DMS79 treated with DMSO at 0.1 percent for 48 hours (cell line): ENCODE results near the gene CPNE7.

Experiments
- DNase-seq: peaks from one replicate; lab custom pipeline; 2025; lab: John Stamatoyannopoulos, UW

CPNE7 gene

DNA sequence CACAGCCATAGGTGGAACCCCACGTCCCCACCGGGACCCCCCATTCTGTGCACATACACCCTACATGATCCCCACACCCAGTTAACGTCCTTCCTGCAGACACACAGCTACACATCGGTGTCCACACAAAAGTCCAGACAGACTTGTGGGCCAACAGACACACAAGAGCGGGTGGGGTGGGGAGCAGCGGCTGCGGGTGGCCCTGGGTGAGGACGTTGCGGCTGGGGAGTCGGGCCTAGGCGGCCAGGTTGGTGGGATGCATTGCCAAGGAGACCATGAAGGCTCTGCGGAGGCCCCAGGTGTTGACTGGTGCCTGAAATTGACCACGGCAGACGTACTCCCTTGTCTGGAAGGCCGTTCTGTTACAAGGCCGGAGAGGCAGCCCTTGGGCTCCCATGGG, 29.2 kb downstream of the CPNE7 start:
- no peak for DNase-seq

DNA sequence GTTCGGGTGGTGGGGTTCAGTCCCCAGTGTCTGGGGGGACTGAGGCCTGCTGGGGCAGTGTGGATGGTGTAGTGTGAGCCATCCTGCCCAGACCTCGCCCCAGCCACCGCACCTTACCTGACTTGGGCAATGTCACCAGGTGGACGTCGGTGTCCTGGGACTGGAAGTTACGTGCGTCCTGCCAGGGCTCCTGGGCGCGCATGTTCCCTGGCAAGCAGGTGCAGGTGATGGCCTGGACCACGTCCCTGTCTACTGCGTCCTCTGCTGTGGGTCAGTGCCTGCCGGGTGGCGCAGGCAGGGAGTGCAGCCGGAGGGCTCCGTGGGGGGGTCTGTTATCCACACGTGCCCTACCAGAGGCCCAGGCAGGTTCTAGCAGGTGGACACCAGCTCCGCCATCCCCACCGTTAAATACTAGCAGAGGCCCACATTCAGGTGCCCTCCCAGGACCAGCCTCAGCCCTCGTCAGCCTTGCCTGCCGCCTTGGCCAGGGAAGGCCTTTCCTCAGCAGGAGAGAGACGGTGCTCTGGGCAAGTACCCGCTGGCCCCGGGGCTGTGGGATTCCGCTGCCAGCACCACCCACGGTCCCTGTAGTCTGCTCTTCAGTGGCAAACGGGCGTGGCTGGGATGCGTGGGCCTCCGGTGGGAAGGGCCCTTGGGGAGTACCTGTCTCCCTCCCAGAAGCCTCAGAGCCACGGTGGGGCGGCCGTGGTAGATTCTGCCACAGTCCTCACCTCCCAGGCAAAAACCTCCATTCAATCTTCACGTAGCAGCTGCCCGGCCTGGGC, 29.8 kb downstream of the CPNE7 start:
- no peak for DNase-seq

- DNase-seq = no peak
Measured at GRCh38 chr16:89606006-89606405, 30.4 kb downstream of the CPNE7 start.

GRCh38 chr16:89607453-89607852, 31.9 kb downstream of the CPNE7 start:
- DNase-seq = no peak

DNA sequence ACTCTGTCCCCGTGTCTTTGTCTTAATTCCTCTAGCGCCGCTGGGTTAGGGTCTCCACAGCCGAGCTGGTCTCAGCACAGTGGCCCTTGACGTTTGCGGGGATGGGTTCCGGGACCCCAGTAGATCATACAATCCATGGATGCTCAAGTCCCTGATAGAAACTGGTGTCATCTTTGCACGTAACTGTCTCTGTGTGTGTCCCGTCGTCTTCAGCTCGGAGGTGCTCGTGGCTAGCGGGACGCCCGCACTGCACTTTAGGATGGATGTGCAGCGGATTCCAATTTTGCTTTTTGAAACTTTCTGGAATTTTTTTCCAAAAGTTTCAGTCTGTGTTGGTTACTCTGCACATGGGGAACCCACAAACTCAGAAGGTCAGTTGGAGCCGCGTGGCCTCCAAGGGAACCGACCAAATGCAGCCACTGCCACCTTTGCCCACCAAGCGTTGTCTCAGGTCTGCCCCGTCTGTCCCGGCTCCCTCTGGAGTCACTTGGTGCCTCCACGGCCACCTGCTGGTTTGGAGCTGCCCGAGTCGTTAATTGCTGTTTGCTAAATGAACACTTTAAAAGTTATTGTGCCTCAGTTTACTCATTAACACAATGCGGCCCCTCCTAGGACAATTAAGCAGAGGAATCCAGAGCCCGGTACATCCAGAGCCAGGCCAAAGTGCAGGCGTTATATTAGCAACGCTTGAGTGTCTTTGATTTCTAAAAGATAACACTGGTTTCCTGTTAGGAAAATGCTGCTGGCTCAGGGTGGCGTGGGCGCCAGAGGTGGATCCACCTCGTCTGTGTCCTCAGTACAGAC, 32.6 kb downstream of the CPNE7 start:
- no peak for DNase-seq

DNA sequence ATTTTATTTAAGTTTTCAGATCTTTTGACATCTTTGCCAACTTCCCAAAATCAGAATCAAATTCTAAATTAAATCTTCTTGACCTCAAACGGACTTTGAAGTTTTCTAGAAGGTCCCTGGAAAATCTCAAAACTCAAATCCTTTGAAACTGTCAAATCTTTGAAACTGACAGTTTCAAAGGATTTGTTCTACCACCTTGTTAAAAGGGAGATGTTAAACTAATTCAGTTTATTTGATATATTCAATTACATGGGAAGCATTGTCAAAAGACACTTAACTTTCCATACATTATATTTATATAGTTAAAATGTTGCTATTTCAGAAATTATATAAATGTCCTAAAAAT, 34.5 kb downstream of the CPNE7 start:
- DNase-seq = no peak

DNA sequence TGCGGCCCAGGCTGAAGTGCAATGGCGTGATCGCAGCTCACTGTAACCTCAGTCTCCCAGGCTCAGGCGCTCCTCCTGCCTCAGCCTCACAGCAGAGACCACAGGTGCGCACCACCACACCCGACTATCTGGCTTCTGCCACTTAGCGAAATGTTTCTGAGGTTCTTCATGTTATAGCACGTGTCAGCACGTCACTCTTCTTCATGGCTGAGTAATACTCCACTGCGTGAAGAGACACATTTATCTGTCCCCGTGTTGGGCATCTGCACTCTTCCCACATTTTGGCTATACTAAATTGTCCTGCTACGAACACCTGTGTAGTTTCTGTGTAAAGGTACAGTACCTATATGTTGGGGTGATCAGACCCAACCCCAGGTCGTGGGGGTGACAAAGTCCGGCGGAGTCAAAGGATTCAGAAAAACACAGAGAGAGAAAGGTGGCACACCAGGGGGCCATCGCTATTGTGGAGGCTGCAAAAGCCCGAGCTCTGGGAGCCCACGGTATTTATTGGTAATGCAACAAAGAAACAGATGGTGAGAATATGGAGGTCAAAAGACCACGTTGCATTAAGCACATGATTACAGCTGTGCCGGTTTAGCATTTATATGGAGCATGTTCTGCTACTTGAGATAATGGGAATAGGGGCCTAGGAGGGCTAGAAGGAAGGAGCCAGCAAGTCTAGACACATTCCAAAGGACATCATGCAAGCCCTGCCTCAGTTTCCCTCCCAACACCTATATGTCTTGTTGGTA, 37.0 kb downstream of the CPNE7 start:
- DNase-seq = no peak

GRCh38 chr16:89613231-89613953, 37.8 kb downstream of the CPNE7 start, which contains the start of gene DPEP1:
Gene DPEP1, plus strand, starts transcription at chr16:89613642. Its CDS starts 16,769 bp downstream, at chr16:89630411.
- DNase-seq = no peak

DNA sequence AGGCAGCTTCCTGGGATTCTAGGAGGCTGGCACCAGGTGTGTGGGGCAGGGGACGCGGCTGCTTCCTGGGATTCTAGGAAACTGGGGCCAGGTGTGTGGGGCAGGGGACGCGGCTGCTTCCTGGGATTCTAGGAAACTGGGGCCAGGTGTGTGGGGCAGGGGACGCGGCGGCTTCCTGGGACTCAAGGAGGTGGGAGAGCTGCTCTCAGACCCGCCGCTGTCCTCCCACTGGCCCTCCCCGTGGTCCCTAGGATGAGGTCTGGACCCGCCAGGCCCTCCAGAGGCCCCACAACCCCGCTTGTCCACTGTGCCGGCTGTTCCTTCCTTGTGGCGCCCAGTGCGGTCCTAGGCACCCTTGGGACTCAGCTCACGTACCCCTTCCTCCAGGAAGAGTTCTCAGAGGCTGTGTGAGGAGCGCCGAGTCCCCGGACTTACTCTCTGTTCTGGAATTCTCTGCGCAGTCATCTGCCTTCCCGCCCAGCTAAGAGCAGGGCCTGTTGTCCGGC, 38.4 kb downstream of the CPNE7 start:
- no peak for DNase-seq

- DNase-seq = no peak
Measured at GRCh38 chr16:89615176-89615575, 39.6 kb downstream of the CPNE7 start.

DNA sequence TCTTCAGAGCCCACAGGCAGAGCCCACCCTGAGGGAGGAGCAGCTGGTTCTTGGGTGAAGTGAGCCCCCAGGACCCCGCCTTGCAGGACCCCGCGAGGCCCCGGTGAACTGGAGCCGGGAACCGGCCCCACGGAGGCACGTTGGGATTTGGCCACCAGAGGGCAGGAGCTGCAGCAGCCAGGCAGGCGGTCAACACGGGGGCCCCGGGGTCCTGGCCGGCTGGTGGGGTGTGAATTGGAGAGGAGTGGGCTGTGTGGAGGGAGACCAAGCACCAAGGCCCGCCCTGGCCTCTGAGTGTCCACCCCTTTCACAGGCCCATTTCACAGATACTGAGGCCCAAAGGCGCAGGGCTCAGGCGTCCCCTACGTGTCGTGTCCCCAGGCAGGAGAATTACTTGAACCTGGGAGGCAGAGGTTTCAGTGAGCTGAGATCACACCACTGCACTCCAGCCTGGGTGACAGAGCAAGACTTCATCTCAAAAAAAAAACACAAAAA, 40.1 kb downstream of the CPNE7 start:
- DNase-seq = no peak

- no peak for DNase-seq
Measured at GRCh38 chr16:89616623-89617022, 41.1 kb downstream of the CPNE7 start.

GRCh38 chr16:89617036-89617435, 41.5 kb downstream of the CPNE7 start:
- DNase-seq = no peak

DNA sequence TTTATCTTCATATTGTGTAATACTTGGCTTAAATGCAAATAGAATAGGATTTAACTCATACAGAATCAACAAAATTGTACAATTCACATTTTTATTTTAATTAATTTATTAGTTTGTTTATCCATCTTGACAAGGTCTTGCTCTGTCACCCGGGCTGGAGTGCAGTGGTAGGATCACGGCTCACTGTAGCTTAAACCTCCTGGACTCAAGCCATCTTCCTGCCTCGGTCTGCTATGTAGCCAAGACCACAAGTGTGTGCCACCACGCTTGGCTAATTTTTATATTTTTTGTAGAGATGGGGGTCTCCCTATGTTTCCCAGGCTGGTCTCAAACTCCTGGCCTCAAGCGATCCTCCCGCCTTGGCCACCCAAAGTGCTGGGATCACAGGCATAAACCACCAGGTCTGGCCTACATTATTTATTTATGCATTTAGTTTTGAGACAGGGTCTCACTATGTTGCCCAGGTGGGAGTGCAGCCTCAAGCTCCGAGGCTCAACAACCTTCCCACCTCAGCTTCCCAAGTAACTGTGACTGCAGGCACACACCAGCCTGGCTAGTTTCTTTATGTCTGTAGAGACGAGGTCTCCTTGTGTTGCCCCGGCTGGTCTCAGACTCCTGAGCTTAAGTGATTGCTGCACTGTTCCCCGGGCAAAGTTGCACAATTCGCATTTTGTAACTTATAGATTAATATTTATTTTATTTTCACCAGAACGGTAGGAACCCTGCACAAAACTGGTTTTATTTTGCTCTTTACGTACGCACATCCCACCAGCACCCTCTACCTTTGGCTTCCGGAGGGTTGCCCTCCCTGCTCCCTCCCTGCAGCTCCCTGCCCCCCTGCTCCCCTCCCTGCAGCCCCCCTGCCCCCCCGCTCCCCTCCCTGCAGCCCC, 42.8 kb downstream of the CPNE7 start:
- peak; percentile 44 for DNase-seq

- DNase-seq = no peak
Measured at GRCh38 chr16:89619840-89620239, 44.3 kb downstream of the CPNE7 start.

DNA sequence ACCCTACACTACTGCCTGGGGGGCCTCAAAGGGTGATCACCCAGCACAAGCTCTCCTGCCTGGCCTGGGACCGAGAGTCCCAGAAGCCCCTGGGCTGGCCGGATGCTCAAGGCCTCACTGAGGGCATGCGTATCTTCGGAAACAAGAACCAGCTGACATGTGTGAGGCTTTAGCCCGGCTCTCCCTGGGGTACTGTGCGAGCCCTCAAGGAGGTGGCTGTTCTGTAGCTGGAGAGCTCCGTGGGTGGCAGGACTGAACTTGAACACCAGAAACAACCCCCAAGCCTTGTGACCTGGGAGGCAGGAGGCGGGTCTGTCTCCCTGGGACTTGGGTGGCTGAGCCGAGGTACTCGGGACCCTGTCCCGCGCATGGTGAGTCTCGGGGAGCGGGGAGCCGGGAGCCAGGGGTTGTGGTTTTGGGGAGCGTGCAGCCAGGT, 44.9 kb downstream of the CPNE7 start:
- no peak for DNase-seq

- no peak for DNase-seq
Measured at GRCh38 chr16:89621136-89621697, 45.7 kb downstream of the CPNE7 start.

- DNase-seq = no peak
Measured at GRCh38 chr16:89621698-89622409, 46.3 kb downstream of the CPNE7 start.

GRCh38 chr16:89623511-89624261, 48.1 kb downstream of the CPNE7 start:
- DNase-seq = no peak
